ENCODE data around the gene CHD5. TPM values are rescaled to one million over a fixed set of nuclear protein-coding genes. Genes with fewer than 3 reads are reported as not detected.

The CHD5 gene
- total and polyA plus RNA-seq, 2 of the 13 experiments (the other 11 are each of a cell fraction or from before 2014, with no cell fraction given), result 0.02 to 0.21 TPM

GRCh38 chr1:6205849-6206519 lies 25.9 kb upstream of the CHD5 start, which contains the start of gene RNF207 (continued):
- TF ChIP-seq SOX13 (IDR thresholded peaks at IDR 0.05), result no peak
- TF ChIP-seq SOX13 (CRISPR knock-in tag; conservative IDR thresholded peaks at IDR 0.05 in 1 of 2, IDR thresholded peaks at IDR 0.05 in 1 of 2), result peak in 1 of 2 experiments; percentile 45; a peak in 2 of 4 replicates
- no peak for TF ChIP-seq ZFP36L2 (CRISPR knock-in tag; IDR thresholded peaks at IDR 0.05)
- TF ChIP-seq HINFP (CRISPR knock-in tag; IDR thresholded peaks at IDR 0.05; ENCODE audit: low read depth), result 0 out of 2 replicates have a peak, but pooled peaks have one; percentile 64
- TF ChIP-seq MLLT10 (CRISPR knock-in tag; IDR thresholded peaks at IDR 0.05), result no peak
- TF ChIP-seq NFE2L2 (IDR thresholded peaks at IDR 0.05; ENCODE audit: low read length), result no peak
- peak; percentile 58; the same call in 1 of the 2 replicates for TF ChIP-seq ARID5B (CRISPR knock-in tag; IDR thresholded peaks at IDR 0.05)
- peak; percentile 91; the same call in 1 of the 2 replicates for TF ChIP-seq ZNF576 (CRISPR knock-in tag; IDR thresholded peaks at IDR 0.05)
- TF ChIP-seq DPF2 (CRISPR knock-in tag; IDR thresholded peaks at IDR 0.05; ENCODE audit: borderline replicate concordance, low read depth), result no peak
- no peak for TF ChIP-seq SAFB2 (CRISPR knock-in tag; IDR thresholded peaks at IDR 0.05; ENCODE audit: borderline replicate concordance, low read depth)
- TF ChIP-seq FOXK1 (CRISPR knock-in tag; IDR thresholded peaks at IDR 0.05; ENCODE audit: borderline replicate concordance, low read depth), result 0 out of 2 replicates have a peak, but pooled peaks have one; percentile 51
- peak; percentile 55; the same call in 1 of the 2 replicates for TF ChIP-seq KLF15 (CRISPR knock-in tag; IDR thresholded peaks at IDR 0.05; ENCODE audit: borderline replicate concordance)
- TF ChIP-seq NCOR1 (IDR thresholded peaks at IDR 0.05; ENCODE audit: borderline replicate concordance, low read length), result no peak
- no peak for TF ChIP-seq ZNF644 (CRISPR knock-in tag; IDR thresholded peaks at IDR 0.05; ENCODE audit: low read depth)
- TF ChIP-seq, protein P1, sequence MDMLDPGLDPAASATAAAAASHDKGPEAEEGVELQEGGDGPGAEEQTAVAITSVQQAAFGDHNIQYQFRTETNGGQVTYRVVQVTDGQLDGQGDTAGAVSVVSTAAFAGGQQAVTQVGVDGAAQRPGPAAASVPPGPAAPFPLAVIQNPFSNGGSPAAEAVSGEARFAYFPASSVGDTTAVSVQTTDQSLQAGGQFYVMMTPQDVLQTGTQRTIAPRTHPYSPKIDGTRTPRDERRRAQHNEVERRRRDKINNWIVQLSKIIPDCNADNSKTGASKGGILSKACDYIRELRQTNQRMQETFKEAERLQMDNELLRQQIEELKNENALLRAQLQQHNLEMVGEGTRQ (IDR thresholded peaks at IDR 0.05; ENCODE audit: low read depth, low read length), result no peak
- TF ChIP-seq, protein P1 (CRISPR knock-in tag; IDR thresholded peaks at IDR 0.05; ENCODE audit: borderline replicate concordance), result no peak
- TF ChIP-seq ZNF264 (CRISPR knock-in tag; IDR thresholded peaks at IDR 0.05), result 0 out of 2 replicates have a peak, but pooled peaks have one; percentile 54
- peak; percentile 88; the same call in 1 of the 2 replicates for TF ChIP-seq ZNF274 (CRISPR knock-in tag; IDR thresholded peaks at IDR 0.05)
- no peak for TF ChIP-seq FOXK2 (IDR thresholded peaks at IDR 0.05)
- TF ChIP-seq ARNT2 (CRISPR knock-in tag; IDR thresholded peaks at IDR 0.05; ENCODE audit: low read depth), result peak; percentile 87; the same call in 1 of the 2 replicates
- TF ChIP-seq KLF13 (CRISPR knock-in tag; IDR thresholded peaks at IDR 0.05), result 0 out of 2 replicates have a peak, but pooled peaks have one; percentile 30
- TF ChIP-seq AGO2 (optimal IDR thresholded peaks at IDR 0.05; ENCODE audit: low read depth, low read length), result peak; percentile 63
- no peak for TF ChIP-seq ONECUT2 (CRISPR knock-in tag; IDR thresholded peaks at IDR 0.05)

All from HepG2 (cell line).